HFFc6 (cell line): ENCODE results near the gene LHFPL3. TPM values are rescaled to one million over a fixed set of nuclear protein-coding genes. Genes with fewer than 3 reads are reported as not detected.

Experiments used
- DNase-seq: peaks from one replicate; pipeline ENCODE4 v3.0.0-alpha.2; 2018
- H3K27ac Mint-ChIP-seq: 2 replicates; pipeline ENCODE4 v1.8.0; 2020; ENCODE audit warnings: mild to moderate bottlenecking, mixed read lengths
- H3K27me3 Mint-ChIP-seq: 2 replicates; pipeline ENCODE4 v1.8.0; 2021; ENCODE audit warnings: mild to moderate bottlenecking, moderate library complexity, mixed read lengths; ENCODE audit not compliant: insufficient read depth
- H3K36me3 Mint-ChIP-seq: 2 replicates; pipeline ENCODE4 v1.8.0; 2021; ENCODE audit warnings: low read depth, mixed read lengths
- H3K4me1 Mint-ChIP-seq: 2 replicates; pipeline ENCODE4 v1.8.0; 2020; ENCODE audit warnings: low read depth, mixed read lengths
- H3K4me3 Mint-ChIP-seq: 2 replicates; pipeline ENCODE4 v1.8.0; 2020; ENCODE audit warnings: mild to moderate bottlenecking, moderate library complexity, mixed read lengths
- H3K9me3 Mint-ChIP-seq: 2 replicates; pipeline ENCODE4 v1.8.0; 2020; ENCODE audit warnings: mild to moderate bottlenecking, mixed read lengths
- CTCF ChIP-seq: fragments of 200-600 bp; sonication (generic); IDR thresholded peaks from 2 replicates; pipeline ENCODE4 v1.5.0; 2021; ENCODE audit warnings: antibody characterized with exemption, mild to moderate bottlenecking
- total RNA-seq, 6 experiments: library from RNA; stranded (reverse); fragmentation: NEBNext Ultra II Directional; extraction: Animal tissue kit (Norgen Biotek cat#: 25700); gene quantifications; 2 replicates in 1 of 6; 3 replicates in 5 of 6; pipeline ENCODE4 v1.2.3, GENCODE V29; 2021

LHFPL3 gene
- total RNA-seq, 6 experiments from 2014 or later, result not detected

GRCh38 chr7:104906032-104906431, 577.6 kb downstream of the LHFPL3 start:
- TF ChIP-seq CTCF, result no peak
- no peak overlapping the region for H3K4me3 Mint-ChIP-seq
- no peaks in the 10 kb centered on the region for H3K36me3 Mint-ChIP-seq
- no peaks in the 10 kb centered on the region for H3K4me1 Mint-ChIP-seq
- H3K9me3 Mint-ChIP-seq, result no peaks in the 10 kb centered on the region
- no peak for DNase-seq
- H3K27me3 Mint-ChIP-seq, result peaks cover 21% of the 10 kb centered on the region
- no peak overlapping the region for H3K27ac Mint-ChIP-seq

GRCh38 chr7:104906556-104906955, 578.2 kb downstream of the LHFPL3 start:
- no peak for TF ChIP-seq CTCF
- H3K36me3 Mint-ChIP-seq, result no peaks in the 10 kb centered on the region
- H3K9me3 Mint-ChIP-seq, result no peaks in the 10 kb centered on the region
- DNase-seq, result no peak
- H3K27ac Mint-ChIP-seq, result no peak overlapping the region
- peaks cover 17% of the 10 kb centered on the region for H3K27me3 Mint-ChIP-seq
- no peak overlapping the region for H3K4me3 Mint-ChIP-seq
- no peaks in the 10 kb centered on the region for H3K4me1 Mint-ChIP-seq

GRCh38 chr7:104908636-104909035, 580.2 kb downstream of the LHFPL3 start:
- H3K27ac Mint-ChIP-seq, result no peak overlapping the region
- DNase-seq, result no peak
- no peak overlapping the region for H3K4me3 Mint-ChIP-seq
- peaks cover 12% of the 10 kb centered on the region for H3K27me3 Mint-ChIP-seq
- no peak for TF ChIP-seq CTCF
- H3K36me3 Mint-ChIP-seq, result no peaks in the 10 kb centered on the region
- no peaks in the 10 kb centered on the region for H3K9me3 Mint-ChIP-seq
- no peaks in the 10 kb centered on the region for H3K4me1 Mint-ChIP-seq

GRCh38 chr7:104909096-104909495, 580.7 kb downstream of the LHFPL3 start:
- Mint-ChIP-seq H3K4me3 (no peak overlapping the region), H3K27ac (no peak overlapping the region), H3K9me3 (no peaks in the 10 kb centered on the region), H3K27me3 (peaks cover 12% of the 10 kb centered on the region), H3K36me3 (no peaks in the 10 kb centered on the region), H3K4me1 (no peaks in the 10 kb centered on the region)
- DNase-seq, result no peak
- no peak for TF ChIP-seq CTCF

GRCh38 chr7:104914421-104914820, 586.0 kb downstream of the LHFPL3 start:
- DNase-seq, result no peak
- no peak for TF ChIP-seq CTCF
- no peak overlapping the region for H3K27ac Mint-ChIP-seq
- no peaks in the 10 kb centered on the region for H3K9me3 Mint-ChIP-seq
- H3K27me3 Mint-ChIP-seq, result peaks cover 10% of the 10 kb centered on the region
- no peak overlapping the region for H3K4me3 Mint-ChIP-seq
- H3K4me1 Mint-ChIP-seq, result no peaks in the 10 kb centered on the region
- H3K36me3 Mint-ChIP-seq, result no peaks in the 10 kb centered on the region

- Mint-ChIP-seq H3K36me3 (no peaks in the 10 kb centered on the region), H3K4me3 (no peak overlapping the region), H3K9me3 (no peaks in the 10 kb centered on the region), H3K27me3 (peaks cover 3% of the 10 kb centered on the region; the same call in 1 of the 2 replicates), H3K4me1 (peaks cover 27% of the 10 kb centered on the region), H3K27ac (no peak overlapping the region)
- no peak for TF ChIP-seq CTCF
- no peak for DNase-seq
These were observed 593.2 kb downstream of the LHFPL3 start for GRCh38 chr7:104921596-104921995.
